GM18907 (cell line): ENCODE measurements around the gene LEMD3.
A peak's percentile ranks its signal among the peaks of the same experiment; 100 is the strongest.

Experiments
- ATAC-seq: cut with Tn5 transposase; IDR thresholded peaks from one replicate; pipeline ENCODE4 v1.9.1; 2021; ENCODE audit warnings: mild to moderate bottlenecking, moderate library complexity; ENCODE audit not compliant: unreplicated experiment

Gene LEMD3

DNA sequence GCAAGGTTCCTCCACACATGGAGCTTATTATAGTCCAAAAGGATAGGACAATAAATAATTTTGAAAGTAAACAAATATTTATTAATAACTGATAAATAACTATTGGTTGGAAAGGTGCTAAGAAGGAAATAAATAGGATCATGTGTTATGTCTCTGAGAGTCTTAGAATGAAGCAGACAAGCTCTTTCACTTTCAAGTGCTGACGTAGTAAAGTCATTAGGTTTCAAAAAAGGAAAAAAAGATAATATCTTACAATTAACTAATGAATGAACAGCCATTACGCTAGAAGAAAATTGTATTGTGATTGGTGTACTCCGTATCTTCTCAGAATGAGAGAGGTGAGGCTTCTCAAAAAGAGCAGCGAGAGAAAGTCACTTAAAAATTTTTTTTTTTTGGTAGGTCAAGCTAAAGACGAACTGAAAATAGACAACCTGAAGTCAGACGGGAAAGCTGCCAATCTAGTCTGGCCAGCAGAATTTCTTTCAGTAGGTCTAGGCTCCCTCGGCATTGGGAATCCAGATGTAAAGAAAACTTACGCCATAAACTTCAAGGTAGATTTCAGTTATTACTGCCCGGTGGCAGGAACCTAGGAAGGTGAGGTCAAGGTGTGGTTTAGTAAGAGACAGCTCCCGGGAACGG, 583 bp upstream of the LEMD3 start:
- ATAC-seq, result peak; percentile 2

DNA sequence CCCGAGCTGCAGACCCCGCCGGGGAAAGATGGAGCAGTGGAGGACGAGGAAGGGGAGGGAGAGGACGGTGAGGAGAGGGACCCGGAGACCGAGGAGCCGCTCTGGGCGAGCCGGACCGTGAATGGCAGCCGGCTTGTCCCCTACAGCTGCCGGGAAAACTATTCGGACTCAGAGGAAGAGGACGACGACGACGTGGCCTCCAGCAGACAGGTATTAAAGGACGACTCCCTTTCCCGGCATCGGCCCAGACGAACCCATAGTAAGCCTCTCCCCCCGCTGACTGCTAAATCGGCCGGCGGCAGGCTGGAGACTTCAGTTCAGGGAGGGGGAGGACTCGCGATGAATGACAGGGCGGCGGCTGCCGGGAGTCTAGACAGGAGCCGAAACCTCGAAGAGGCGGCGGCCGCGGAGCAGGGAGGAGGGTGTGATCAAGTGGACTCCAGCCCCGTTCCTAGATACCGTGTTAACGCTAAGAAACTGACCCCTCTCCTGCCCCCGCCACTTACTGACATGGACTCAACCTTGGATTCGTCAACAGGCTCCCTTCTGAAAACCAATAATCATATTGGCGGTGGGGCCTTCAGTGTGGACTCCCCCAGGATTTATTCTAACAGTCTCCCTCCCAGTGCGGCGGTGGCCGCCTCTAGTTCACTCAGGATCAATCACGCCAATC, 962 bp downstream of the LEMD3 start:
- peak; percentile 50 for ATAC-seq

DNA sequence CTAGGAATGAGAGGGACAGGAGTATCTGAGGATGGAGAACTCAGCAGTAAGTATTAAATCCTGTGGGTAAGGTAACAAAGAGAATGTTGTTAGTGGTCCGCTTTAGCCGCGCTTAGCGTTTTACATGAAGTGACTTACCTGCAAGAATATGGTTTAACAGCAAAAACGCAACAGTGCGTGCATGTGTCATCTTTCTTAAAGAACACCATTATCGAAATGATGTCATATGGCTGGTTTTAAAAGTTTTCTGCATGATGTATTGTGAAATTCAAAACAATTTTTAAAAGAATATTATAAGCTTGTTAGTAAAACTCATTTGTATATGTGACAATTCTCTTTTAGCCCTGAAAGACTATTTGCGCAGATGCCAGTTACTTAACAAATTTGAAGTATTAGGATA, 1.7 kb downstream of the LEMD3 start:
- ATAC-seq, result no peak

DNA sequence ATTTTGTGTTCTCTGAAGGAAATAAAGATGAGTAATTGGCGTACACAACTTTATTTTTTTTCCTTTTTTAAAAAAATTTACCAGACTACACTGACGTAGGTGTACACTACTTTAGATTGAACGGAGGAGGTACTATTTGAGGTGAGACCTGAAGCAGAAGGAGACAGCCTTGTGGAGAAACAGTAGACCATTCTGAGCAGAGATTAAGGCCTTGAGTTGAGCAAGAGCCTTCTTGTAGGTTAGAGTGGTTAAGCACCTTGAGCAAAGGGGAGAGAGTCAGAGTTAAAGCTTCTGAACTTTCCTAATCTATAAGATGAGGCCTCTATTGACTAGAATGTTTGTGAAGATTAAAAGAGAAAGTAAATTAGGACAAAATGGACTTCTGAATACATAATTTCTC, 2.5 kb downstream of the LEMD3 start:
- no peak for ATAC-seq

DNA sequence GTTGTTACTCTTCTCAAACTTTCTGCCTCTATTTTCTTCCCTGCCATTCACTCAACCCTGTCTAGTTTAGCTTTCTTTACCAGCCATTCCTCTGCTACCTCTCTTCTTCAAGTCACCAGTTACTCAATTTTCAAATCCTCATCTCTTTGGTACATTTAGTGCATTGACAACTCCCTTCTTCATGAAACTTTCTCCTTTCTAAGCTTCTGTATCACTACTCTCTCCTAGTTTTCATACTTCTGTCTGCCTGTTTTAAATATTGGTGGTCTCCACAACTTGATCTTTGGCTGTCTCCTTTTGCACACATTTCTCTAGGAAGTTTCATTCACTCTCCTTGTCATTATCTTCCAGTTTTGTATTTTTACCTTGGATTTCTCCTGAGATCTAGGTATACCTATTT, 6.0 kb downstream of the LEMD3 start:
- no peak for ATAC-seq

DNA sequence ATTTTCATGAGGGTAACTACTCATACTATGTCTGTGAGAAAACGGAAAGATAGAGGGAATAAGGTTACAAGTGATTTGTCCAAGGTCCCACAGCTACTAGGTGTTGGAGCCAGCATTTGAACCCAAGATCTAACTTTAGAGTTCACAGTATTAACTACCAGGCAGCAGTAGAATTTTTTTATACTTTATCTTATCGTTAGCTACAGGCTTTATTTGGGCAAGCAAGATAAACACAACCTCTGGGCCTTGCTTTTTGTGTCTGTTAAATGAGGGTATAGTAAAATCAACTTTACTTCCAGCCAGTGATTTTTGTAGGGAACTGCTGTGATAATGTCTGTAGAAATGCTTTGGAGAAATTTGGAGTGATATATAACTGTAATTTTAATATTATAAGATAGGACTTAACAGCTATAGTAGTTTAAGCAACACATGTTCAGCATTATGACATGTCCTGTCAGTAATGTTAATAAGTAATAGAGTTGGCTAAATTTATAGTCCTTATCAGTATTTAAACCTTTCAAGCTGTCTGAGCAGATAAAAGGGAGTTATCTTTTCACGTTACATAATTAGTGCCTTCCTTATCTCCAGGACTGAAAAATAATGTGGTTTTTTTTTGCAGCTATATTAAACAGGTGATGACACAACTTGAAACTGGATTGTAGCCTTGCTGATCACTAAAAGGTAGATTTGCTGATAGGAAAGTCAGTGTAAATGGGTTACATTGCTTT, 12.8 kb downstream of the LEMD3 start:
- no peak for ATAC-seq

DNA sequence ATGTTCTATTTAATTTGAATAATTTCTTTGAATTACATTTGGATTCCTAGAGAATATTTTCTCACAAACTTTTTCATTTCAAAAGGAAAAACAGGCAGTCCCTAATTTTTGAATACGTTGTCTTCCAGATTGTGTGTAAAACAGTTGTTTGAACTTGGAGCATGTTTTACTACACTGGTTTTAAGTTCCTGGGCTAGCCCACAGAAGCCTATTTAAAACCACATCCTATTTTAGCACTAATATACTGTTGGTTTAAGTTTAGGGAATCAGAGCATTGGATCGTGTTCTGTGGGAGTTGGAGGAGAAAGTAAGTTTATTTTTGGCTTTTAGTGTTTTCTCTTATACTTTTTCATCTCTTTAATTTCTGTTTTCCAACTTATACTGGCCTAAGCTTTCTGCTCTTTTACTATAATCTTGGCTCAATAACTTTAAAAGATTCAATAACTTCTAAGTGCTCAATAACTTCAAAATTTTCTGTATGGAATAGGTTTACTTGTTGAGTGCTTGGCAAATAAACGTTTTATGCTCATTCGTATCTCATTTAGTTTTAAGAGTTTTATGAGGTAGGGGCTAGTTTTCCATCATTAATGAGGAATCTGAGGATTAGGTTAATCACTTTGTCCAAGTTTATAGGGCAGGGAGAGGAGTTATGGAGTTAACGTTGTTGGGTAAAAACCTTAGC, 14.9 kb downstream of the LEMD3 start:
- no peak for ATAC-seq

DNA sequence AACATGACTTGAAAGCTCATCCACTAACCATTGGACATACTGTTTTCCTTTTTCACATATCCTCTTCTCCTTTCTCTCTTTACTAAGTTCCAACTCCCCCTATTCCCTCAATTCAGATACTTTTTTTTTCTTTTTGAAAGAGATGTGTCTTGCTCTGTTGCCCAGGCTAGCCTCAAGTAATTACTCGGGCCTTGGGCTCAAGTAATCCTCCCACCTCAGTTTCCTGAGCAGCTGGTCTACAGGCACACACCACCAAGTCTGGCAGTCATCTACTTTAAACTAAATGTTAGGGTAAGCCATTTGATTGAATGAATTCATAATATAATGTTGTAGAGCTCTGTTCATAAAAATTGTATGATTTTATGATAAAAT, 15.5 kb downstream of the LEMD3 start:
- ATAC-seq, result no peak

DNA sequence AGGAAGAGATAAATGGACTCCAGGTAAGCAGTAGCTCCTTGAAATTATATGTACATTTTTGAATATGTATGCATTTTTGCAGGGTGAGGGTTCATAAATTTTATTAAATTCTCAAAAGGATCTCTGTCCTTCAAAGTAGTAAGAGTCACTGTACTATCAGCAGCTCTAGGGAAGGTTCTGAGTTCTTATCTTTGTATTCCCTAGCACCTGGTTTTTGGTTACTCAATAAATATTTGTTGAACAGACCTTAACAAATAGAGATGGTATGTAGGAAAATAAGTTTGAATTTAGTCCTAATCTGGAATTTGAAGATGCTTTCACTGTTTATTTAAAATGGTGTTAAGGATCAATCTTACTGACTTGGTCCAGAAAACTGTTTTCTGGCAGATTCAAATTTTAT, 18.3 kb downstream of the LEMD3 start:
- no peak for ATAC-seq

DNA sequence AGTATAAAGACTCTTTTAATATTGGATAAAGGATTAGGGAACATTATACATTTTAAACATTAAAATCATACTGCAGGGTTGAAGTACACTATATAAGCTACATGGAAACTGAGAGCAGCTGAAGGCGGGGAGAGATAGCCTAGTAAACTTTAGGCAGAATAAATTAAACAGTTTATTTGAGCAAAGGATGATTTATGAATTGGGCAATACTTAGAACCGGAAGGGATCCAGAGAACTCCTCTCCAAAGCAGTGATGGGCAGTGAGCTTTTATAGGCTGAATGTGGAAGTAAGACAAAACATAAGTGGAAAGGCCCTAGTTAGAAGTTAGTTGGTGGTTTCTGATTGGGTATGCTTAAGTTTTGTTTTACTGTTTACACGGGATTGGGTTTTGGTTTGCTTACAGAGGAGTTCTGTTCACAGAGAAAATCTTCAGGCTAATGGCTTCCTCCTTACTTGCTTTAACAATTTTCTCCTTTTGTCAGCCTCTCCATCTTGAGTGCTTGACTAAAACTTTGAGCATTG, 18.9 kb downstream of the LEMD3 start:
- ATAC-seq, result no peak

DNA sequence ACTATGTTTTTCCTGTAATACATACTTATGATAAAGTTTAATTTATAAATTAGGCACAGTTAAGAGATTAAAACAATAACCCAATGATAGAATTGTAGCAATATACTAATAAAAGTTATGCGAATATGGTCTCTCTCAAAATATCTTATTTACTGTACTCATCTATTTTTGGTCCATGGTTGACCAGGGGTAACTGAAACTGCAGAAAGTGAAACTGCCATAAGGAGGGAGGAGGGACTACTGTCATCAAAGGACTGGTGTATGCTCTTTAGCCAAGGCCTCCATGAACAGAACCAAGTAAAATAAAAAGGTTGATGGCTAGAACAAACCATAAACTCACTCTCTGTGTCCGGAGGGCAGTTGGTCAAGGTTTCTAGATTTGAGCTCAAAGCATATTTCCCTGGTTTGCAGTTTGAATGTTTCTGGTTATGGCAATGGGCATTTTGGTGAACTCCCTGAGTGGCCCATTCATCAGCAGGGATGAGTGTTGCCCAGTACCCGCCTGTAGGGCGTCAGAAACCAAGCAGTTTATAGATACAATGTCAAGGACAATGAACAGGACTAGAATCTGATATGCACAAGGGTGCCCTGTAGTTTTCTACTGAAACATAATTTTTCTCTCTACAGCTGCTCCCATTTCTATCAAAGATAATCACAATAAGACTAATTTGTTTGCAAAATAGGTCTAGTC, 19.8 kb downstream of the LEMD3 start:
- ATAC-seq, result peak; percentile 98

DNA sequence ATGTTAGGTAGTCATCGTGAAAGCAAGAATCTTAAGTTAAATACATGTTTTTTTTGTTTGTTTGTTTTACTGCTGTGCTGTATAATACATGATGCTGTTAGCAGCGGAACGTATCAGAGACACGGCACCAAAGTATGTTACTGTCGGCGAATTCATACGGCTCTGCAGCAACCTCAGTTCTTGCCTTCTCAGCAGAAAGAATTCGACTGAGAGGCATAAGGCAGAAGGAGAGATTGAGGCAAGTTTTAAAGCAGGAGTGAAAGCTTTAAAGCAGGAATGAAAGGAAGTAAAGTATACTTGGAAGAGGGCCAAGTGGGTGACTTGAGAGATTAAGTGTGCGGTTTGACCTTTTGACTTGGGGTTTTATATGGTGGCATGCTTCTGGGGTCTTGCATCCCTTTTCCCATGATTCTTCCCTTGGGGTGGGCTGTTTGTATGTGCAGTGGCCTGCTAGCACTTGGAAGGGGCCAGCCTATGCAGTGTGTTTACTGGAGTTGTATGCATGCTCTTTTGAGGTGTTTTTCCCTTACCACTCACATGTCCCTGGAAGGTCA, 23.7 kb downstream of the LEMD3 start:
- no peak for ATAC-seq

DNA sequence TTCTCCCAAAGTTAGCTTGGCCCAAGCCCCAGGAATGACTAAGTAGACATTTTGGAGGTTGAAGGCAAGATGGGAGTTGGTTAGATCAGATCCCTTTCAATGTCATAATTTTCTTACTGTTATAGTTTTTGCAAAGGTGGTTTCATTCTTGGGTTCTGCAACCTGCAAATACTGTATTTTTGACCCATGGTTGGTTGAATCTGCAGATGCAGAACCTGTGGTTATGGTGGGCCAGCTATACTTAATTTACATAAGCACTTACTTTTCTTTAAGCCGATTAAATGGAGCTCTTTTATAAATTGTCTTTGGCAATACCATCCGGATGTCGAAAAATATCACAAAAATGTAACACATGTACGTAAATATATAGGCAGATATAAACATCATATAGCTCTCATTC, 25.6 kb downstream of the LEMD3 start:
- no peak for ATAC-seq

DNA sequence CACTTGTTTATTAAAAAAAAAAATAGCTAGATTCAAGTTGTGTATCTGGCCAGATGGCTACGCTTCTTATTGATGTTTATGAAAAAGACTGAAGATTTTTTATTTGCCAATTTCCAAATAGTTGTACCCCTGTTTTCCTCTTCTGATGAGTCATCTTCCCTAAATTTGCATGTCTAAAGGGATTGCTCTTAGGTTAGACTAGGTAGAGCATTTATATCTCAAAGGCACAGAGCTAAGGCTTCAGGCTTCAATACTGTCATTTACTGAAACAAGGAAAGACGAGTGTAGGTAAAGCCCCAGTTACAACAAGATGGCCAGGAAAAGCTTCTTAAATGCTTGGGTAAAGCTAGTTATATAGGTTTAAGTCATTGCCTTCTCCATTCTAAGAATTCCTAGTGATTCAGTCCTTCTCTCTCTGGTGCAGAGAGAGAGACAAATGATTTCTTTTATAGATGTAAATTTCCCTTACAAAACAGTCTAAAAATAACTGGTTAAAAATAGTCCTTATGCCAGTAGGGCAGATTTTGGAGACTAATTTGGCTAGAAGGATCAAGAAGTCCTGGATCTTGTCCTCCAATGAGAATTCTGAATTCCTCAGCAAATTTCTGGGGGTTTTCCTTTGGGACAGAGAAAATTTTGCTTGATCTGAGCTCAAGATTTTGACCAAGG, 26.1 kb downstream of the LEMD3 start:
- no peak for ATAC-seq

DNA sequence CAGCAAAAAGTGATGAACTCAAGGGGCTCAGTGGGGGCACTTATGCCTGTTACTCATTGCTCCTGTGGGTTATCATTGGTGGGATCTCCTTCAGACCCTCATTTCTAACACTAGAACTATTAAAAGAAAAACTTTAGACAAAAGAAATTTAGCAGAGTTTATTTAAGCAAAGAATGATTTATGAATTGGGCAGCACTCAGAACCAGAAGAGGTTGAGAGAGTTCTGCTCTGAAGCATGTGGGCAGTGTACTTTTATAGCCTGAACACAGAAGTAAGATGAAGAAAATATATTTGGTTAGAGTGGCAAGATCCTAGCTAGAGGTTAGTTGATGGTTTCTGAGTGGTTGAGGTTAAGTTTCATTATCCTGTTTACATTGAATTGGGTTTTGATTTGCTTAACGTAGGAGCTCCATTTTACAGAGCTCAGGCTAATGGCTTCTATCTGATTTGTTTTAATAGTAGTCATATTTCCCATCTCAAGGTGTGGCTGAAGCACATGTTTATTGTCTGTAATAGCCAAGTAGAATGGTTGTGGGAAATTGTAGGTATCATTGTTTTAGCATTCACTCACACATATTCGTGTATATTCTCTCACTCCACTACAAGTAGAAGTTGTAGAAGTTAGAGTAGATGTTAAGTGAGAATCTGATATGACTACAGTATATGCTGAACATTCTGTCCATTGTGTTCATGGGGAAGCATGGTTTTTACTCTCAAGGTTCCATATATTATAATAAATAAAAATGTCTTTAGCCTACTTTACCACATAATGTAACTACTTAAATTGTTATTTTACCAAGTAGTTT, 27.6 kb downstream of the LEMD3 start:
- no peak for ATAC-seq

DNA sequence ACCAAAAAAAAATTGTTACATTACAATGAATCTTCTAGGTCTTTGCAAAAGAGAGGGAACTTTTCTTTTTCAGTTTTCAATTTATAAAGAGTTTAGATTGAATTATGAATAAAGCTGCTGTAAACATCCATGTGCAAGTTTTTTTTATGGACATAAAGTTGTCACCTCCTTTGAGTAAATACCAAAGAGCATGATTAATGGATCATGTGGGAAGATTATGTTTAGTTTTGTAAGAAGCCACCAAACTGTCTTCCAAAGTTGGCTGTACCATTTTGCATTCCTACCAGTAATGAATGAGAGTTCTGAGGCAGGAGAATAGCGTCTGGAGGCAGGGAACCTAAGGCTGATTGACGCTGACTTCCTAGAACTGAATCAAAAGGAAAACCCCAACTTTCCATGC, 30.2 kb downstream of the LEMD3 start:
- ATAC-seq, result no peak

DNA sequence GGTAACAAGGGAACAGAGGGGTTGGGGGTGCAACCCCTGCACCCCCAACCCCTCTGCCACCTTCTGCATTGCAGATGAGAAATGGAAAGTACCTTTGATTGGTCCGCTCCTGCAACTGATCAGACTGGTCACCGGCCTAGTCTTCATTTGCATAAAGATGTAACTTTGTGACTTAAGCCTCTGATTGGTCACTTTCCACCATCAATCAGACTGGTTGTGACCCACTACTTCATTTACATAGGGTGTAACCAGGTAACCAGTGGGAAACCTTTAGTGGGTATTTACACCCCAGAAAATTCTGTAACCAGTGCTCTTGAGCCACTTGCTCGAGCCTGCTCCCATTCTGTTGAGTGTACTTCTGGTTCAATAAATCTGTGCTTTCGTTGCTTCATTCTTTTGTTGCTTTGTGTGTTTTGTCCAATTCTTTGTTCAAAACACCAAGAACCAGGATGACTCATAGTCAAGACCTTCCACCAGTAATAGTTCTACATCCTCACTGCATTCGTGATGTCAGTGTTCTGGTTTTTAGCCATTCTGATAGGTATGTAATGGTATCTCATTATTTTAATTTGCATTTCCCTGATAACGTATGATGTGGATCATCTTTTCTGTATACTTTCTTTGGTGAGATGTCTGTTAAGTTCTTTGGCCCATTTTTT, 30.8 kb downstream of the LEMD3 start:
- no peak for ATAC-seq

DNA sequence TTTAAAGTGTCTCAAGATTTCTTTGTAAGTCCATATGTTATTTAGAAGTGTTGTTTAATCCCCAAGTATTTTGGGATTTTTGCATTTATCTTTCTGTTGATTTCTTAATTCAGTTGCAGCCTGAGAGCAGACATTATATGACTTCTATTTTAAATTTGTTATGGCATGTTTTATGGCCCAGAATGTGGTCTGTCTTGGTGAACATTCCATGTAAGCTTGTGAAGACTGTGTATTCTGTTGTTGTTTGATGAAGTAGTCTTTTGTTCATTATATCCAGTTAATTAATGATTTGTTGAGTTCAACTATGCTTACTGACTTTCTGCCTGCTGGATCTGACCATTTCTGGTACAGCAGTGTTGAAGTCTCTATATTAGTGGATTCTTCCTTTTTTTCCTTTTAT, 34.0 kb downstream of the LEMD3 start:
- ATAC-seq, result no peak
